Measurements from ENCODE around the gene MSH5. TPM values are rescaled to one million over a fixed set of nuclear protein-coding genes. Genes with fewer than 3 reads are reported as not detected.

MSH5 gene
- total RNA-seq, 1 experiment from 2014 or later, result 22.4 TPM

DNA sequence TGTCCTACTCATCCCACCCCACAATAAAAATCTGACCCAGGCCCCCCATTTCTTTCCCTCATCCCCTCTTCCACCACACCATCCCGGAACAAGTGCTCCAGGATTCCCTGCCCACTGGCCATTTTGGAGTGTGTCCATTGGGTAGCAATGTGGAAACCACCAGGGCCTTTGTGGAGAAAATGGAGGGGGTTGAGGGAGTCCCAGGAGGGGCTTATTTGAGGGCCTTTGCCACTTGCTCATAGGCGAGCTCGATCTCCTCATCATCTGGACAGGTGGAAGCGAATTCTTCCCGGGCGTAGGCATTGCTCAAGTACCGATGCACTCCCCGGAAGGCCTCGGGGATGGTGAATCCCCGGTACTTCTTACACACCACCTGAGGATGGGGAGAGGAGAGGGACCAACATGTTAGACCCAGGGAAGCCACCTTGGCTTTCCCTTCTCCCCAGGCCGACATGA lies 9.1 kb upstream of the MSH5 start:
- Histone ChIP-seq H3K4ac (ENCODE audit: low read depth, low read length) (no peak overlapping the region), H3K14ac (ENCODE audit: insufficient read depth, low read length) (no peak overlapping the region), H3K56ac (ENCODE audit: insufficient read length, low read depth, low read length) (no peak overlapping the region), H3K23ac (ENCODE audit: insufficient read length, low read depth, low read length) (no peak overlapping the region), H4K91ac (ENCODE audit: insufficient read length, low read depth, low read length) (no peak overlapping the region), H3T11ph (ENCODE audit: low read length) (no peak overlapping the region), H3K23me2 (ENCODE audit: insufficient read length, low read depth, low read length, poor library complexity, severe bottlenecking) (peaks cover 20% of the 10 kb centered on the region), H2BK15ac (ENCODE audit: low read depth, low read length) (no peak overlapping the region), H2BK20ac (ENCODE audit: low read depth, low read length, poor library complexity, severe bottlenecking) (no peak overlapping the region), H3K9ac (ENCODE audit: extremely low read depth, insufficient read length, low read length) (no peak overlapping the region), H3K27me3 (ENCODE audit: insufficient read depth, low read length) (no peaks in the 10 kb centered on the region), H2BK12ac (ENCODE audit: insufficient read length, low read depth, low read length) (no peak overlapping the region), H2BK5ac (ENCODE audit: insufficient read length, low read length) (no peak overlapping the region), H2AFZ (ENCODE audit: low read length) (no peak overlapping the region), H3K4me2 (ENCODE audit: insufficient read depth, insufficient read length, low read length) (no peak overlapping the region), H3K27ac (ENCODE audit: insufficient read length, low read depth, low read length) (no peak overlapping the region), H3K4me1 (ENCODE audit: insufficient read depth, low read length) (peaks cover 5% of the 10 kb centered on the region; the same call in 1 of the 2 replicates), H3K18ac (ENCODE audit: insufficient read length, low read depth, low read length) (no peak overlapping the region), H3K79me2 (ENCODE audit: insufficient read depth, low read length) (peaks cover 3% of the 10 kb centered on the region; the same call in 1 of the 2 replicates), H4K20me1 (ENCODE audit: control insufficient read depth, insufficient read depth, insufficient read length) (no peaks in the 10 kb centered on the region), H2AK5ac (ENCODE audit: insufficient read length, low read length) (no peak overlapping the region), H4K5ac (ENCODE audit: insufficient read length, low read depth, low read length) (no peak overlapping the region), H3K9me3 (ENCODE audit: control insufficient read depth, low read depth, low read length) (no peaks in the 10 kb centered on the region), H2BK120ac (ENCODE audit: low read depth, low read length, poor library complexity, severe bottlenecking) (no peak overlapping the region), H4K8ac (replicated peaks; ENCODE audit: insufficient read length, low read depth, low read length) (no peak overlapping the region), H3K79me1 (ENCODE audit: insufficient read depth, low read depth, low read length, poor library complexity, severe bottlenecking) (no peaks in the 10 kb centered on the region)
- Mint-ChIP-seq H3K9me3 (no peaks in the 10 kb centered on the region; a peak in 2 of 5 replicates), H3K27me3 (ENCODE audit: low read depth) (no peaks in the 10 kb centered on the region), H3K4me3 (peak overlapping the region; percentile 83 to 98), H3K27ac (peak overlapping the region; percentile 71 to 98 (median 97); a peak in 6 of 7 replicates), H3K4me1 (peaks cover 29 to 31% of the 10 kb centered on the region in 2 experiments), H3K36me3 (ENCODE audit: insufficient read depth in 1 of 3, low read depth in 3 of 3) (peaks cover 43 to 74% (median 67%) of the 10 kb centered on the region in 3 experiments)
- no peak for TF ChIP-seq CTCF (conservative IDR thresholded peaks at IDR 0.05)
- WGBS (ENCODE audit: extremely low coverage, insufficient read length, low lambda C conversion rate), result no CpG with 5 or more reads among the region's 11 CpGs
- peak; percentile 39 for DNase-seq
